OCI-LY7 (cell line): ENCODE data around the gene TAMM41. TPM values are rescaled to one million over a fixed set of nuclear protein-coding genes. Genes with fewer than 3 reads are reported as not detected.

ENCODE experiments used
- BruUV-seq: library from RNA; stranded (reverse); fragments of 400-500 nt; replicated peaks from 2 replicates; lab custom pipeline; 2021; lab: Mats Ljungman, UMichigan
- CTCF ChIA-PET: fragments of 300-600 bp; sonication (Branson Sonifier 250); formaldehyde crosslinking; loops from one replicate; lab custom pipeline; 2022; ENCODE audit warnings: antibody characterized with exemption; ENCODE audit not compliant: unreplicated experiment; lab: Charles Lee
- POLR2A ChIA-PET: fragments of 300-600 bp; sonication (Branson Sonifier 250); formaldehyde crosslinking; loops from one replicate; lab custom pipeline; 2022; ENCODE audit warnings: antibody characterized with exemption; lab: Charles Lee
- DNase-seq: peaks from one replicate; pipeline ENCODE4 v3.0.0-alpha.2; 2015; ENCODE audit warnings: low spot score
- H2AFZ ChIP-seq: fragments of 200-600 bp; sonication (generic), shearing (Covaris generic); 2 replicates; pipeline ENCODE4 v1.6.1; 2014; ENCODE audit warnings: mild to moderate bottlenecking, antibody characterized with exemption, low read length, moderate library complexity
- H3K27ac ChIP-seq: fragments of 200-600 bp; sonication (generic); 2 replicates; pipeline ENCODE4 v1.5.1; 2014; ENCODE audit warnings: mixed run types, low read depth, mild to moderate bottlenecking, moderate library complexity, low read length, inconsistent platforms; ENCODE audit not compliant: poor library complexity, severe bottlenecking
- H3K36me3 ChIP-seq: fragments of 200-600 bp; sonication (generic); 2 replicates; pipeline ENCODE4 v1.6.1; 2014; ENCODE audit warnings: mild to moderate bottlenecking, antibody characterized with exemption, low read length, moderate library complexity, mixed read lengths; ENCODE audit not compliant: insufficient read depth
- H3K4me1 ChIP-seq: fragments of 200-600 bp; sonication (generic); 2 replicates; pipeline ENCODE4 v1.5.1; 2014; ENCODE audit warnings: mild to moderate bottlenecking, low read length; ENCODE audit not compliant: insufficient read depth, poor library complexity, severe bottlenecking
- H3K4me2 ChIP-seq: fragments of 200-600 bp; sonication (generic); 2 replicates; pipeline ENCODE4 v1.6.1; 2014; ENCODE audit warnings: mild to moderate bottlenecking, low read length
- H3K4me3 ChIP-seq: fragments of 200-600 bp; sonication (generic); 2 replicates; pipeline ENCODE4 v1.5.1; 2014; ENCODE audit warnings: mild to moderate bottlenecking, low read depth, low read length; ENCODE audit not compliant: poor library complexity, severe bottlenecking
- H3K79me2 ChIP-seq: fragments of 200-600 bp; sonication (generic); 2 replicates; pipeline ENCODE4 v1.6.1; 2016; ENCODE audit warnings: low read depth, mild to moderate bottlenecking, low read length, moderate library complexity, mixed read lengths; ENCODE audit not compliant: insufficient read depth
- H3K9me2 ChIP-seq: fragments of 200-600 bp; sonication (generic); 2 replicates; pipeline ENCODE4 v1.6.1; 2016; ENCODE audit warnings: mild to moderate bottlenecking, low read length, mixed read lengths; ENCODE audit not compliant: insufficient read depth
- H3K9me3 ChIP-seq: fragments of 200-600 bp; sonication (generic); 2 replicates; pipeline ENCODE4 v1.6.1; 2014; ENCODE audit warnings: mild to moderate bottlenecking, mixed run types, low read length, mixed read lengths
- H4K20me1 ChIP-seq: fragments of 200-600 bp; sonication (generic); 2 replicates; pipeline ENCODE4 v1.6.1; 2014; ENCODE audit warnings: mild to moderate bottlenecking, antibody characterized with exemption, low read length, moderate library complexity, mixed read lengths; ENCODE audit not compliant: insufficient read depth
- CTCF ChIP-seq: fragments of 200-600 bp; sonication (generic); conservative IDR thresholded peaks from 2 replicates; pipeline ENCODE4 v1.5.1; 2014; ENCODE audit warnings: mild to moderate bottlenecking, antibody characterized with exemption, low read length, moderate library complexity, mixed read lengths
- EZH2phosphoT487 ChIP-seq: fragments of 200-600 bp; sonication (generic); IDR thresholded peaks from 2 replicates; pipeline ENCODE4 v1.6.1; 2018; ENCODE audit warnings: low read depth, borderline replicate concordance, mild to moderate bottlenecking, mixed run types, antibody characterized with exemption, low read length, moderate library complexity, mixed read lengths
- intact Hi-C: fragments of 100-400 bp; cut with micrococcal nuclease; formaldehyde crosslinking; loops from one replicate; pipeline ENCODE4 v1.10.0; 2022; ENCODE audit not compliant: unreplicated experiment
- total RNA-seq, 2 experiments: library from RNA; depleted of rRNA in 1 of 2; stranded (reverse); fragments of >200 nt in 1 of 2; shearing (Covaris generic) in 1 of 2; gene quantifications; 2 replicates each; pipeline ENCODE4 v1.2.3, GENCODE V29; 2014 to 2022

Gene TAMM41
- total RNA-seq, 2 experiments from 2014 or later: 14.6 to 47.9 TPM

- Histone ChIP-seq H3K27ac (no peak overlapping the region), H3K9me3 (no peaks in the 10 kb centered on the region), H3K4me2 (no peak overlapping the region), H3K36me3 (no peaks in the 10 kb centered on the region), H3K4me1 (no peaks in the 10 kb centered on the region), H3K4me3 (no peak overlapping the region), H3K79me2 (no peaks in the 10 kb centered on the region), H3K9me2 (no peaks in the 10 kb centered on the region), H2AFZ (no peak overlapping the region), H4K20me1 (no peaks in the 10 kb centered on the region)
- TF ChIP-seq EZH2phosphoT487 (no peak), CTCF (no peak)
- DNase-seq: no peak
- BruUV-seq: no TSS peak
- intact Hi-C loops: no loop called here
- CTCF ChIA-PET: no interaction called here
- POLR2A ChIA-PET: no interaction called here
Observed at GRCh38 chr3:11768604-11769003, 78.1 kb downstream of the TAMM41 start.

- intact Hi-C loops: no loop called here
- H2AFZ ChIP-seq: no peak overlapping the region
Observed at GRCh38 chr3:11764931-11765363, 81.7 kb downstream of the TAMM41 start.

More at GRCh38 chr3:11764931-11765363, 81.7 kb downstream of the TAMM41 start:
- ChIA-PET POLR2A (interaction anchor here (0.6 kb wide), 1 partner anchor 865 kb away, joined by 3 read pairs; no protein-coding TSS in a partner anchor), CTCF (no interaction called here)
- H3K4me3 ChIP-seq: no peak overlapping the region
- H3K9me2 ChIP-seq: no peaks in the 10 kb centered on the region
- TF ChIP-seq CTCF (no peak), EZH2phosphoT487 (no peak)
- no peaks in the 10 kb centered on the region for H3K4me1 ChIP-seq
- H3K36me3 ChIP-seq: no peaks in the 10 kb centered on the region
- no peak overlapping the region for H3K27ac ChIP-seq
- no peaks in the 10 kb centered on the region for H4K20me1 ChIP-seq
- H3K4me2 ChIP-seq: no peak overlapping the region
- H3K9me3 ChIP-seq: no peaks in the 10 kb centered on the region
- H3K79me2 ChIP-seq: no peaks in the 10 kb centered on the region
- no peak for DNase-seq
- no TSS peak for BruUV-seq
